CD4-positive, alpha-beta T cell treated with Interleukin-12 subunit alpha and Interleukin-12 subunit beta, for 1 hour (primary cell): Measurements from ENCODE around the gene ATXN10.
A peak's percentile ranks its signal among the peaks of the same experiment; 100 is the strongest.
"Not testable (repeated sequence)": the region's sequence is repeated elsewhere in the genome, so short reads cannot be mapped to it uniquely, and the experiment has no call there.

ENCODE experiments used
- DNase-seq: peaks from one replicate; pipeline ENCODE4 v3.0.0-alpha.2; 2020

Gene ATXN10

GRCh38 chr22:45671783-45672563 lies at the start of gene ATXN10:
Gene ATXN10 (plus strand): TSS chr22:45671834. CDS start chr22:45672064, 230 bp downstream.
- peak; percentile 75 for DNase-seq

GRCh38 chr22:45621836-45622600 lies 49.6 kb upstream of the ATXN10 start:
- no peak for DNase-seq

- DNase-seq, result not testable (repeated sequence)
These were observed 48.0 kb upstream of the ATXN10 start for GRCh38 chr22:45623464-45624145.

GRCh38 chr22:45626198-45626651 lies 45.4 kb upstream of the ATXN10 start:
- DNase-seq, result no peak

- no peak for DNase-seq
These were observed 44.0 kb upstream of the ATXN10 start for GRCh38 chr22:45627489-45628233.

GRCh38 chr22:45628515-45628914 lies 43.1 kb upstream of the ATXN10 start:
- DNase-seq, result no peak

- DNase-seq, result no peak
These were observed 42.1 kb upstream of the ATXN10 start for GRCh38 chr22:45629469-45630089.

- no peak for DNase-seq
These were observed 41.2 kb upstream of the ATXN10 start for GRCh38 chr22:45630436-45630835.

GRCh38 chr22:45631140-45631840 lies 40.3 kb upstream of the ATXN10 start:
- DNase-seq, result no peak

GRCh38 chr22:45631841-45632238 lies 39.8 kb upstream of the ATXN10 start:
- no peak for DNase-seq

GRCh38 chr22:45632791-45633515 lies 38.7 kb upstream of the ATXN10 start:
- DNase-seq, result no peak

GRCh38 chr22:45636683-45637082 lies 35.0 kb upstream of the ATXN10 start:
- DNase-seq, result no peak

GRCh38 chr22:45638197-45638596 lies 33.4 kb upstream of the ATXN10 start:
- no peak for DNase-seq

- DNase-seq, result no peak
These were observed 32.5 kb upstream of the ATXN10 start for GRCh38 chr22:45638834-45639746.

GRCh38 chr22:45639747-45640102 lies 31.9 kb upstream of the ATXN10 start:
- no peak for DNase-seq

GRCh38 chr22:45640291-45640940 lies 31.2 kb upstream of the ATXN10 start:
- DNase-seq, result no peak

GRCh38 chr22:45640941-45641621 lies 30.6 kb upstream of the ATXN10 start:
- no peak for DNase-seq

GRCh38 chr22:45642986-45643385 lies 28.6 kb upstream of the ATXN10 start:
- no peak for DNase-seq

- no peak for DNase-seq
These were observed 26.9 kb upstream of the ATXN10 start for GRCh38 chr22:45644714-45645113.
